K562 (cell line): ENCODE results near the gene C11orf65. TPM values are rescaled to one million over a fixed set of nuclear protein-coding genes. Genes with fewer than 3 reads are reported as not detected.
A peak's percentile ranks its signal among the peaks of the same experiment; 100 is the strongest.

Source experiments
- BACH1 ChIP-seq: fragments of 200-800 bp; sonication (Bioruptor generic); IDR thresholded peaks from 2 replicates; pipeline ENCODE4 v1.6.1; 2016; ENCODE audit warnings: missing genetic modification characterization, missing compliant biosample characterization
- CCAR2 ChIP-seq: fragments of 200-400 bp; formaldehyde crosslinking; IDR thresholded peaks from 2 replicates; pipeline ENCODE4 v1.6.1; 2017; ENCODE audit warnings: mild to moderate bottlenecking, low read depth, low read length
- CHD4 ChIP-seq: fragments of 200-600 bp; sonication (generic); IDR thresholded peaks from 3 replicates; pipeline ENCODE4 v1.6.1; 2012; ENCODE audit warnings: low read depth, mild to moderate bottlenecking, mixed read lengths, low read length, inconsistent platforms; ENCODE audit not compliant: insufficient read depth, insufficient replicate concordance, poor library complexity, severe bottlenecking
- CREBBP ChIP-seq: IDR thresholded peaks from one replicate; pipeline ENCODE4 v1.6.1; 2012; ENCODE audit warnings: low read depth, mild to moderate bottlenecking, control low read depth, inconsistent platforms, low read length
- HMGN3 ChIP-seq: IDR thresholded peaks from 2 replicates; pipeline ENCODE4 v1.6.1; 2011; ENCODE audit warnings: borderline replicate concordance, low read depth, mild to moderate bottlenecking, mixed read lengths, low read length; ENCODE audit not compliant: insufficient read length; ENCODE audit errors: extremely low read depth
- MXD1 ChIP-seq: fragments of 250-450 bp; sonication (Bioruptor Pico); IDR thresholded peaks from 2 replicates; pipeline ENCODE4 v1.8.0; 2021; ENCODE audit warnings: borderline replicate concordance, mild to moderate bottlenecking, moderate library complexity; ENCODE audit not compliant: poor library complexity, severe bottlenecking
- THRB ChIP-seq: fragments of 450-650 bp; formaldehyde crosslinking; conservative IDR thresholded peaks from 2 replicates; pipeline ENCODE4 v1.4.0; 2022; ENCODE audit warnings: mild to moderate bottlenecking, missing genetic modification characterization
- ZNF232 ChIP-seq: sonication (generic); formaldehyde crosslinking; IDR thresholded peaks from 2 replicates; pipeline ENCODE4 v1.8.0; 2022; ENCODE audit warnings: mild to moderate bottlenecking, missing genetic modification reagents
- ZNF695 ChIP-seq: fragments of 450-650 bp; formaldehyde crosslinking; IDR thresholded peaks from 2 replicates; pipeline ENCODE4 v1.4.0; 2020; ENCODE audit warnings: mild to moderate bottlenecking, moderate library complexity
- polyA plus RNA-seq, 8 experiments: library from polyadenylated mRNA; depleted of rRNA in 4 of 8; stranded (reverse) in 5 of 8; unstranded in 3 of 8; fragments of >200 nt; fragmentation: Nextera tagmentation in 2 of 8; fragmentation: Illumina TruSeq in 1 of 8; extraction: Ambion mirVana in 2 of 8; extraction: Trizol in 1 of 8; gene quantifications; 2 replicates each; pipeline versions ENCODE4 v1.2.1 to v1.2.3, GENCODE V29; 2011 to 2014; ENCODE audit warnings: inconsistent platforms in 1 of 8, missing spikeins in 1 of 8
- total RNA-seq, 7 experiments: library from RNA; depleted of rRNA in 6 of 7; stranded (reverse); fragments of >200 nt in 6 of 7; fragmentation: Illumina TruSeq in 2 of 7; extraction: Trizol in 2 of 7; gene quantifications; 2 replicates each; pipeline versions ENCODE4 v1.2.1 to v1.2.3, GENCODE V29; 2011 to 2021; ENCODE audit warnings: low replicate concordance in 1 of 7
- TF ChIP-seq, protein P1 (sequence below): fragments of 450-650 bp; formaldehyde crosslinking; IDR thresholded peaks from 2 replicates; pipeline ENCODE4 v1.4.0; 2020; ENCODE audit warnings: mild to moderate bottlenecking, moderate library complexity
- TF ChIP-seq, protein P2 (sequence below): fragments of 250-450 bp; sonication (Bioruptor Pico); IDR thresholded peaks from 2 replicates; pipeline ENCODE4 v1.4.0; 2020; ENCODE audit warnings: mild to moderate bottlenecking
- TF ChIP-seq, protein P3 (sequence below): fragments of 150-350 bp; IDR thresholded peaks from 2 replicates; pipeline ENCODE4 v1.6.1; 2014; ENCODE audit warnings: low read depth, mild to moderate bottlenecking, low read length, borderline replicate concordance

C11orf65 gene
- total and polyA plus RNA-seq, 9 of the 15 experiments (the other 6 are each of a cell fraction or from before 2014, with no cell fraction given): 1.0 to 2.1 (median 1.2) TPM

- TF ChIP-seq, protein P1, sequence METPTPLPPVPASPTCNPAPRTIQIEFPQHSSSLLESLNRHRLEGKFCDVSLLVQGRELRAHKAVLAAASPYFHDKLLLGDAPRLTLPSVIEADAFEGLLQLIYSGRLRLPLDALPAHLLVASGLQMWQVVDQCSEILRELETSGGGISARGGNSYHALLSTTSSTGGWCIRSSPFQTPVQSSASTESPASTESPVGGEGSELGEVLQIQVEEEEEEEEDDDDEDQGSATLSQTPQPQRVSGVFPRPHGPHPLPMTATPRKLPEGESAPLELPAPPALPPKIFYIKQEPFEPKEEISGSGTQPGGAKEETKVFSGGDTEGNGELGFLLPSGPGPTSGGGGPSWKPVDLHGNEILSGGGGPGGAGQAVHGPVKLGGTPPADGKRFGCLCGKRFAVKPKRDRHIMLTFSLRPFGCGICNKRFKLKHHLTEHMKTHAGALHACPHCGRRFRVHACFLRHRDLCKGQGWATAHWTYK (CRISPR knock-in tag): no peak
- TF ChIP-seq, protein P2, sequence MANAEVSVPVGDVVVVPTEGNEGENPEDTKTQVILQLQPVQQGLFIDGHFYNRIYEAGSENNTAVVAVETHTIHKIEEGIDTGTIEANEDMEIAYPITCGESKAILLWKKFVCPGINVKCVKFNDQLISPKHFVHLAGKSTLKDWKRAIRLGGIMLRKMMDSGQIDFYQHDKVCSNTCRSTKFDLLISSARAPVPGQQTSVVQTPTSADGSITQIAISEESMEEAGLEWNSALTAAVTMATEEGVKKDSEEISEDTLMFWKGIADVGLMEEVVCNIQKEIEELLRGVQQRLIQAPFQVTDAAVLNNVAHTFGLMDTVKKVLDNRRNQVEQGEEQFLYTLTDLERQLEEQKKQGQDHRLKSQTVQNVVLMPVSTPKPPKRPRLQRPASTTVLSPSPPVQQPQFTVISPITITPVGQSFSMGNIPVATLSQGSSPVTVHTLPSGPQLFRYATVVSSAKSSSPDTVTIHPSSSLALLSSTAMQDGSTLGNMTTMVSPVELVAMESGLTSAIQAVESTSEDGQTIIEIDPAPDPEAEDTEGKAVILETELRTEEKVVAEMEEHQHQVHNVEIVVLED: no peak; the same call in 1 of the 2 replicates
- TF ChIP-seq, protein P3, sequence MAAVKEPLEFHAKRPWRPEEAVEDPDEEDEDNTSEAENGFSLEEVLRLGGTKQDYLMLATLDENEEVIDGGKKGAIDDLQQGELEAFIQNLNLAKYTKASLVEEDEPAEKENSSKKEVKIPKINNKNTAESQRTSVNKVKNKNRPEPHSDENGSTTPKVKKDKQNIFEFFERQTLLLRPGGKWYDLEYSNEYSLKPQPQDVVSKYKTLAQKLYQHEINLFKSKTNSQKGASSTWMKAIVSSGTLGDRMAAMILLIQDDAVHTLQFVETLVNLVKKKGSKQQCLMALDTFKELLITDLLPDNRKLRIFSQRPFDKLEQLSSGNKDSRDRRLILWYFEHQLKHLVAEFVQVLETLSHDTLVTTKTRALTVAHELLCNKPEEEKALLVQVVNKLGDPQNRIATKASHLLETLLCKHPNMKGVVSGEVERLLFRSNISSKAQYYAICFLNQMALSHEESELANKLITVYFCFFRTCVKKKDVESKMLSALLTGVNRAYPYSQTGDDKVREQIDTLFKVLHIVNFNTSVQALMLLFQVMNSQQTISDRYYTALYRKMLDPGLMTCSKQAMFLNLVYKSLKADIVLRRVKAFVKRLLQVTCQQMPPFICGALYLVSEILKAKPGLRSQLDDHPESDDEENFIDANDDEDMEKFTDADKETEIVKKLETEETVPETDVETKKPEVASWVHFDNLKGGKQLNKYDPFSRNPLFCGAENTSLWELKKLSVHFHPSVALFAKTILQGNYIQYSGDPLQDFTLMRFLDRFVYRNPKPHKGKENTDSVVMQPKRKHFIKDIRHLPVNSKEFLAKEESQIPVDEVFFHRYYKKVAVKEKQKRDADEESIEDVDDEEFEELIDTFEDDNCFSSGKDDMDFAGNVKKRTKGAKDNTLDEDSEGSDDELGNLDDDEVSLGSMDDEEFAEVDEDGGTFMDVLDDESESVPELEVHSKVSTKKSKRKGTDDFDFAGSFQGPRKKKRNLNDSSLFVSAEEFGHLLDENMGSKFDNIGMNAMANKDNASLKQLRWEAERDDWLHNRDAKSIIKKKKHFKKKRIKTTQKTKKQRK: no peak
- TF ChIP-seq HMGN3 (no peak), CREBBP (no peak), BACH1 (0 out of 2 replicates have a peak, but pooled peaks have one; percentile 3), ZNF232 (no peak), THRB (0 out of 2 replicates have a peak, but pooled peaks have one; percentile 49), ZNF695 (CRISPR knock-in tag) (no peak), CHD4 (no peak), CCAR2 (no peak), MXD1 (CRISPR knock-in tag) (no peak)
These were observed 30.2 kb upstream of the C11orf65 start (continued) for GRCh38 chr11:108497317-108498045.
